ENCODE data around the gene CACNA1I.

- TF ChIP-seq CTCF (IDR thresholded peaks at IDR 0.05) (no peak), POLR2A (IDR thresholded peaks at IDR 0.05) (no peak)
Measured at GRCh38 chr22:39728236-39728860, 157.8 kb downstream of the CACNA1I start.
